Measurements from ENCODE around the gene NUDT5.
A peak's percentile ranks its signal among the peaks of the same experiment; 100 is the strongest.

DNA sequence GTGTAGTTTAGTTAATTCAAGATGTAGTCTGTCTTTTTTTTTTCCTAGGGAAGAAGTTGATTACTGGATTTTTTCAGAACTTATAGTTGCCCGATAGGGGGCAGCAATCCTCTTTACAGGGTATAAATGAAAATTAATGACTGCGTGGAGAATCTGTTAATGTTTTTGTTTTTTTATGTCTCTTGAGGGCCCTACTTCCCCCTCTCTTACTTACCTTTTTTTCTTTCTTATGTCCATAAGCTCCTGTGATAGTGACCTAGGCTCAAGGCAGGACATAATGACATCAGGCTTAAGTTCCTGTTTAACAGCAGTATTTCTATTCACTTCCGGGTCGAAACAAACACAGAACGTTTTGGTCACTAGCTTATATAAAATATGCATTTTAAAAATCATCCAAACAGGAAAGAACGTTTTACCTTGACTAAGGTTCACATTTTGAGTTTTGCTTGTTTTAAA is 19.1 kb upstream of the NUDT5 start:
- TF ChIP-seq EZH2phosphoT487 (IDR thresholded peaks at IDR 0.05; ENCODE audit: low read depth), result no peak
- peak; percentile 71 for TF ChIP-seq CTCF (IDR thresholded peaks at IDR 0.05; ENCODE audit: low read depth, low read length)

Data from OCI-LY3 (cell line).